ENCODE results near the gene SPTLC3.

The SPTLC3 gene

DNA sequence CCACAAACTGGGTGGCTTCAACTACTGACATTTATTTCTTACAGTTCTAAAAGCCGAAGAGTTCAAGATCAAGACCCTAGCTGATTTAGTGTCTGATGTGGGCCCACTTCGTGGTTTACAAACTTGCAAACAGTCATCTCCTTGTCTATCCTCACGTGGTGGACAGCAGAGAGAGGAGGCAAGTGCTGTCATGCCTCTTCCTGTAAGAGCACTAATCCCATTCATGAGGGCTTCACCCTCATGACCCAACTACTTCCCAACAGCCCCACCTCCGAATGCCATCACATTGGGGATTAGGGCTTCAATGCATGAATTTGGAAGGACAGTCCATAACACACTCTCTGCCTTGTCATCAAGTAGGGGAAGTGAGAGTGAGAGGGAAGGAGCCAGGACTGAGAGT, 196.7 kb downstream of the SPTLC3 start:
- no peak for DNase-seq

DNA sequence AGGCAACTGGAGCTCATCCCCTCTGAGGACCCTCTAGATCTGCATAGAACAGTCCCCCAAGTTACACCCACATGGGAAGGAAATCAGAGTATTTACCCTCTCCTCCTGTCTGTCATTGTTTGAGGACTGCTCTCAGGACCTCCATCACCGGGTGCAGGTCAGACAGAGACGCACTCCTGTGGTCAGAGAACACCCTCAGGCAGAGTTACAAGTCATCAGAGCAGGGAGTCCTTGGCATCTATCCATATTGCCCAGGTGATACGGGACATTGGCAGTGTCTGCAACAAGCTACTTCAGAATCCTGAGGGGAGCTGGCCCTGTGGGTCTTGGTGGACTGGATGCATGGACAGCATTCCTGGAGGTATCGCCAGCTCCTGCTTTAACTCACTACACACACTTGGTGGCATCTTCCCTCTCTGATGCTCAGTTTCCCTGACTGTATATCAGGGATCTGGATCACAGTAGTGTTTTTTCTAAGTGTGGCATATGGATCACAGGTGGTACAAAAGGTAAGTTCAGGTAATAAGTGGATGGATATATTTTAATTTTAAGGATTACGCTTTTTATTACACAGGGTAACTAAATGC, 197.2 kb downstream of the SPTLC3 start:
- DNase-seq, result no peak

DNA sequence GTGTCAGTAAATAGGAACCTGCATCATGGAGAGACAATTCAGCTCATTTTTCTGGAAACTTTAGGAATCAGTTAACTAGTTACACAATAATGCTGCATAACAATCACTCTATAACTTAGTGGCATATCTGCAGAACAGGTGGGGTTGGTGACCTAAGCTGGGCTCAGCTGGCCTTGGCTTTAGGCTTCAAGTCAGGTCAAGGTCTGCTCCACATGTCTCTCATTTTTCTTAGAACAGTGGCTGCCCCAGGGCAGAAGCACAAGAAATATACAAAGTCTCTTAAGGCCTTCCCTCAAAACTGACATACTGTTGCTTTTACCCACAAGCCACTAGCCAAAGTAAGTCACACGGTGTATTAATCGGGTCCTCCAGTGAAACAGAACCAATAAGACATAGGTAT, 198.2 kb downstream of the SPTLC3 start:
- no peak for DNase-seq

DNA sequence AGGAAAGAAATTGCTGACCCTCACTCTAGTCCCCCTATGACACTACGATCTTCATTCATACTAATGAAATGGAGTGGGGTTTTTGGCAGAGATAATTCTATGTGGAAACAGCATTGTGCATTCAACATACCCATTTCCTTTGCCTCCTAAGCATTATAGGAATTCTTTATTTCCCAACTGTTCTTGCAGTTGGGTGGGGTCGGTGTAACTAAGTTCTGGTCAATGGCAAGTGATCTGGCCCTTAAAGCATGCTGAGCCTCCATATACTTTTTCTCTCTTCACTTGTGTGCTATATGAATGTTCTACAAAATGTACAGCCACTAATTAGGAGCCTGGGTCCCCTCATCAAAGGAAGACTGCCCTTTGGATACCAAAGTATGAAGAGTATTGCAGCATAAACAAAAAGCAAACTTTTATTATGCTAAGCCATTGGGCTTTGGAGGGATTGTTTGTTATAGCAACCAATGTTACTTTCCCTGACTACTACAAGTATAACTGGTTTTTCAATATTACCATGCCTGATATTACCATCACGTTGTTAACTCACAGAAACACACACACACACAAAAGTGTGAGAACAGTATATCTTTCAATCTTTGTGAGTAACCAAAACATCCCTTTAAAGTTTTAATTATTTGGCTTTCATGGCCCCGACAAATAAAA, 203.3 kb downstream of the SPTLC3 start:
- DNase-seq, result no peak

DNA sequence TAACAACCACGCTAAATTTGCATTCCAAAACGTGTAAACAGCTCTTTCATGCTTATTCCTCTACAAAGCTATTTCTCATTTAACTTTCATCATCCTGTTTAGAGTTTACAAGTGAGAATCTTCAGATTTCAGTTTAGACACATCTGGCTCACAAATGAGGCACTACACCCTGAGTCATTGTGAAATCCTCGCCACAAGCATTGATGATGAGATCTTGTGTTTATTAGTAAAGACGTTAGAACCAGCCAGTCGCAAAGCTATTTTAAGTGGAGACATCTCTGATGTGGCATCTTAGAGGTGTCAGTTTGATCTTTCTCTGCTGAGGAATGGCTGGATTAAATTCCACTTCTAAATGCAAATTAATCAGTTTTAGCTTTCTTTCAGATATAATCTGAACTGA, 204.0 kb downstream of the SPTLC3 start:
- no peak for DNase-seq

DNA sequence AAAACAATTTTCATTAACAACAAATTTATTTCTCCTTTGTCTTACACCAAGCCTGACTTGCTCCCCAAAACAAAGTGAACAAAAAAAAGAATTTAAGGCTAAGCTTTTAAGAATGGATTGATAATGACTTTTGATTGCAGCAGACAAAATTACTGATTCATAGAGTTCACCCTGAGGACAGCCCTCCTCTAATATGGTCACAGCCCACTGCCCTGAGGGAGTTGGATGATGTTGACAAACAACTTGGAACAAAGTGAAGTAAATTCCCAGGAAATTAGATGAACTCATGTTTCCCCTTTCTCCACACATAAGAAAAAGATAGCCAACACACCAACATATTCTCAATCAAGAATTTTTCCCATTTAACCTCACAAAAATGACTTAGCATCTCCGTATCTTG, 204.6 kb downstream of the SPTLC3 start:
- DNase-seq, result no peak

DNA sequence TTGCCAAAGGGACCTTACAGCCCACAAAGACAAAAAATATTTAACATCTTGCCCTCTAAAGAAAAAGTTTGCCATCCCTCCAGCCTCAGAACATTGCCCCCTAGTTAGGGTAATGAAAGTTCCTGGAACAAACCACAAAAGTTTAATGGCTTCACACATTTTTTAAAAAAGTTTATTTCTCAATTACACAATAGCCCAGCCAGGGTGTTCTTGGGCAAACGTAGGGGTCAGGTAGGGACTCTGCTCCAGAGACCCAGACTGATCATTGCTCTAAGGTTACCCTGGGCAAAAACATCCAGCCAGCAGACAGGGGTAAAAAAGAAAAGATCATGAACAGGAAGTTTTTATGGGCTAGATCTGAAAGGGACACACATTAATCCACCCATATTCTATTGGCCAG, 207.8 kb downstream of the SPTLC3 start:
- no peak for DNase-seq
